A673 (cell line): ENCODE data around the gene PLD4. TPM values are rescaled to one million over a fixed set of nuclear protein-coding genes. Genes with fewer than 3 reads are reported as not detected.

Experiments
- BruUV-seq: library from RNA; stranded (reverse); fragments of 400-500 nt; replicated peaks from 2 replicates; lab custom pipeline; 2021; lab: Mats Ljungman, UMichigan
- CTCF ChIA-PET: fragments of 300-600 bp; sonication (Branson Sonifier 250); formaldehyde crosslinking; loops from one replicate; lab custom pipeline; 2022; ENCODE audit warnings: antibody characterized with exemption; lab: Charles Lee
- POLR2A ChIA-PET: fragments of 300-600 bp; sonication (Branson Sonifier 250); formaldehyde crosslinking; loops from one replicate; lab custom pipeline; 2022; ENCODE audit warnings: antibody characterized with exemption; ENCODE audit not compliant: low non-redundant PET; lab: Charles Lee
- DNase-seq: peaks from one replicate; pipeline ENCODE4 v3.0.0-alpha.2; 2015; ENCODE audit warnings: low spot score
- H3K27ac ChIP-seq: fragments of 200-600 bp; sonication (generic); 2 replicates; pipeline ENCODE4 v1.5.1; 2016; ENCODE audit warnings: mixed run types, low read depth, mild to moderate bottlenecking, mixed read lengths, antibody characterized with exemption, low read length; ENCODE audit not compliant: poor library complexity, severe bottlenecking
- H3K27me3 ChIP-seq: fragments of 200-600 bp; sonication (generic); replicated peaks from 2 replicates; pipeline ENCODE4 v1.6.1; 2017; ENCODE audit warnings: mixed run types, low read depth, mild to moderate bottlenecking, mixed read lengths, antibody characterized with exemption, low read length; ENCODE audit not compliant: insufficient read depth, poor library complexity
- H3K36me3 ChIP-seq: fragments of 200-600 bp; sonication (generic); 2 replicates; pipeline ENCODE4 v1.6.1; 2016; ENCODE audit warnings: mixed run types, mild to moderate bottlenecking, mixed read lengths, antibody characterized with exemption, low read length; ENCODE audit not compliant: insufficient read depth, poor library complexity, severe bottlenecking
- H3K4me1 ChIP-seq: fragments of 200-600 bp; sonication (generic); 2 replicates; pipeline ENCODE4 v1.6.1; 2017; ENCODE audit warnings: mixed run types, mild to moderate bottlenecking, mixed read lengths, antibody characterized with exemption, low read length; ENCODE audit not compliant: insufficient read depth, poor library complexity, severe bottlenecking
- H3K4me3 ChIP-seq: fragments of 200-600 bp; sonication (generic); 2 replicates; pipeline ENCODE4 v1.5.1; 2016; ENCODE audit warnings: low read depth, mixed run types, mild to moderate bottlenecking, mixed read lengths, low read length; ENCODE audit not compliant: poor library complexity, severe bottlenecking
- H3K9me3 ChIP-seq: fragments of 200-600 bp; sonication (generic); 2 replicates; pipeline ENCODE4 v1.6.1; 2016; ENCODE audit warnings: mixed run types, low read depth, mild to moderate bottlenecking, mixed read lengths, antibody characterized with exemption, low read length; ENCODE audit not compliant: poor library complexity, severe bottlenecking
- EZH2 ChIP-seq: fragments of 200-600 bp; sonication (generic); IDR thresholded peaks from 2 replicates; pipeline ENCODE4 v1.6.1; 2017; ENCODE audit warnings: borderline replicate concordance, low read depth, mild to moderate bottlenecking, mixed read lengths, antibody characterized with exemption, low read length; ENCODE audit not compliant: poor library complexity, severe bottlenecking
- intact Hi-C: fragments of 100-400 bp; cut with micrococcal nuclease; formaldehyde crosslinking; loops from one replicate; pipeline ENCODE4 v1.10.0; 2022; ENCODE audit not compliant: unreplicated experiment
- total RNA-seq: library from RNA; stranded (reverse); gene quantifications from 2 replicates; pipeline ENCODE4 v1.2.3, GENCODE V29; 2021
- TF ChIP-seq, protein P1 (sequence below): fragments of 300-800, 200-600 bp; sonication (generic); conservative IDR thresholded peaks from 2 replicates; pipeline ENCODE4 v1.5.1; 2017; ENCODE audit warnings: low read depth, mild to moderate bottlenecking, antibody characterized with exemption, low read length, moderate library complexity, mixed read lengths

PLD4 gene
- total RNA-seq, 1 experiment from 2014 or later: not detected

DNA sequence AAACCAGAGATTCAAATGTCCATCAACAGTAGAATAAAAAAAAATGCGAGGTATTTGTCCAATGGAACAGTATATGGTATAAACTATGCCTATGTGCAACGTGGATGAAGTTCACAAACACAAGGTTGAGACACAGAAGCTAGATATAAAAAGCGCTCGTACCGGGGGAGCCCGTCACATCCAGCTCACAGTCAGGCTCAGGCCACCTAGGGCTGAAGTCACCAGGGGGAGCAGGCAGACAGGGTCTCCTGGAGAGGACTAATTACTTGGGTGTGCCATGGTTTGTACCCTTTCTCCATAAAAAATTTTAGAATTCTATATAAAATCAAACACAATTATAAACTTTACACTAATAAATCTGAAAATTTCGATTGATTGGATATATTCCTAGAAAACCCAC lies 39.9 kb downstream of the PLD4 start:
- intact Hi-C loops: no loop called here
- peaks cover 9% of the 10 kb centered on the region for H3K4me1 ChIP-seq
- ChIA-PET POLR2A (no interaction called here), CTCF (interaction anchor here (0.7 kb wide), 1 partner anchor 82 kb away, joined by 6 read pairs; no protein-coding TSS in a partner anchor)
- DNase-seq: no peak
- no peak overlapping the region for H3K27ac ChIP-seq
- H3K36me3 ChIP-seq: no peaks in the 10 kb centered on the region
- no TSS peak for BruUV-seq
- H3K27me3 ChIP-seq: no peaks in the 10 kb centered on the region
- TF ChIP-seq, protein P1, sequence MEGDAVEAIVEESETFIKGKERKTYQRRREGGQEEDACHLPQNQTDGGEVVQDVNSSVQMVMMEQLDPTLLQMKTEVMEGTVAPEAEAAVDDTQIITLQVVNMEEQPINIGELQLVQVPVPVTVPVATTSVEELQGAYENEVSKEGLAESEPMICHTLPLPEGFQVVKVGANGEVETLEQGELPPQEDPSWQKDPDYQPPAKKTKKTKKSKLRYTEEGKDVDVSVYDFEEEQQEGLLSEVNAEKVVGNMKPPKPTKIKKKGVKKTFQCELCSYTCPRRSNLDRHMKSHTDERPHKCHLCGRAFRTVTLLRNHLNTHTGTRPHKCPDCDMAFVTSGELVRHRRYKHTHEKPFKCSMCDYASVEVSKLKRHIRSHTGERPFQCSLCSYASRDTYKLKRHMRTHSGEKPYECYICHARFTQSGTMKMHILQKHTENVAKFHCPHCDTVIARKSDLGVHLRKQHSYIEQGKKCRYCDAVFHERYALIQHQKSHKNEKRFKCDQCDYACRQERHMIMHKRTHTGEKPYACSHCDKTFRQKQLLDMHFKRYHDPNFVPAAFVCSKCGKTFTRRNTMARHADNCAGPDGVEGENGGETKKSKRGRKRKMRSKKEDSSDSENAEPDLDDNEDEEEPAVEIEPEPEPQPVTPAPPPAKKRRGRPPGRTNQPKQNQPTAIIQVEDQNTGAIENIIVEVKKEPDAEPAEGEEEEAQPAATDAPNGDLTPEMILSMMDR: no peak
- no peak for TF ChIP-seq EZH2
- H3K9me3 ChIP-seq: no peaks in the 10 kb centered on the region
- H3K4me3 ChIP-seq: no peak overlapping the region

DNA sequence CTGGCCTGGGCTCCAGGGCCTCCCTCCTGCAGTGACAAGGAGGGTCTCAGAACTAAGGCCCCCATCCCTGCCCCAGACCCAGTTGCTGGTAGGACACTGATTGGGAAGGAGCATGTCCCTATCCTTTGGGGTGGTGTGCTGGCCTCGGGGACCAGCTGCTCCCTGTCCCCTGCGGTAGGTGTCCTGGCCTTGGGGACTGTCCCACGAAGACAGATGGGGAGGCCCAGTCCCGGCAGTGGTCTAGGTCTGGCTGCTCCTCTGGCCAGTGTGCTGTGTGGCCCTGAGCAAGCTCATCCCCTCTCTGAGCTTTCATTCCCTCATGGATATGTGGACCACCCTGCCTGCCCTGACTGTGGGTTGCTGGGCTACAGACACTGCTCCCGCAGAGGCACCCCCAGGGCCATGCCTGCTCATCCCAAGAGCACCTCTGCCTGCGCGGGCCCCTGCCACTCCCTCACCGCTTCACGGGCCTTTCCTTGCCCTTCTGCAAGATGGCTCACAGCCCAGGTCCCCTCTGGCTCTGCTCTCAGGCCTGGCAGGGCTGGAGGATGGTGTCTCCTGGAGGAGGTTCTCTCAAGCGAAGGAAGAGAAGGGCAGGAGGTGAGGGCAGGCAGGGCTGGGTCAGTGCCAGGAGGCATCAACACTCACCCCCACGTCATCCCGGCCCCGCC lies 41.0 kb downstream of the PLD4 start:
- Histone ChIP-seq H3K36me3 (no peaks in the 10 kb centered on the region), H3K4me1 (peaks cover 12% of the 10 kb centered on the region), H3K27ac (no peak overlapping the region), H3K9me3 (no peaks in the 10 kb centered on the region), H3K27me3 (no peaks in the 10 kb centered on the region), H3K4me3 (no peak overlapping the region)
- CTCF ChIA-PET: no interaction called here
- no peak for TF ChIP-seq EZH2
- TF ChIP-seq, protein P1: no peak
- no peak for DNase-seq
- intact Hi-C loops: no loop called here
- no TSS peak for BruUV-seq
- POLR2A ChIA-PET: no interaction called here

DNA sequence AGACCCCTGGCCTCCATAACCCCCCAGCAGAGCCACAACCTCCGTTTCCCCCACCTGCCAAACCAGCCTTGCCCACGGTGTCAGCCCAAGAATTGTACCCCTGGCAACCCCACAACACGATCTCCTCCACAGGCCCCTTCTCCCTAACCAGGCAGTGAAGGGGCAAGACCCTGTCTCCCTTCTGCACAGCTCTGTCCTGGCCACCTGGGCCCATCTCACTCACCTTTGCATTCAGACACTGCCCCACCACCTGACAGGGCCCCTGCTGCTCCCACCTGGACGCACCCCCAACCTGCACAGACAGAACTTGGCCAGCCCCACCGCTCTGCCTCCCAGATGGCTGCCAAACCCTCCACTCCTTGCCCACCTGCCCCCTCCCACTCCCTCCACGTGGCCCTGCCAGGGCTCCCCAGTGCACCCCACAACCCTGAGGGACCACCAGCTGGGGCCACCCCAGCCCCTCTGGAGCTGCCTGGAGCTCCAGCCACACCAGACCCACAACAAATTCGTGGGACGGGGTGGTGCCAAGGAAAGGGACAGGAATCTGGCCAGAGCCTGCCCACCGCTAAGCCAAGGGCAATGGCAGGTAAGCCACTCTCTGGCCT lies 41.7 kb downstream of the PLD4 start:
- ChIA-PET CTCF (no interaction called here), POLR2A (no interaction called here)
- intact Hi-C loops: no loop called here

More for the DNA sequence above, 41.7 kb downstream of the PLD4 start:
- H3K4me3 ChIP-seq: no peak overlapping the region
- no peak overlapping the region for H3K27ac ChIP-seq
- H3K4me1 ChIP-seq: peaks cover 12% of the 10 kb centered on the region
- no peak for DNase-seq
- no peaks in the 10 kb centered on the region for H3K9me3 ChIP-seq
- no TSS peak for BruUV-seq
- no peak for TF ChIP-seq EZH2
- TF ChIP-seq, protein P1: no peak
- H3K36me3 ChIP-seq: no peaks in the 10 kb centered on the region
- H3K27me3 ChIP-seq: no peaks in the 10 kb centered on the region
